DMS53 treated with DMSO at 0.1 percent for 48 hours (cell line): ENCODE data around the gene DCBLD2.

Experiments
- DNase-seq: peaks from one replicate; lab custom pipeline; 2025; ENCODE audit not compliant: unreplicated experiment; lab: John Stamatoyannopoulos, UW

DCBLD2 gene

GRCh38 chr3:98796334-98796733 is 105.2 kb downstream of the DCBLD2 start:
- no peak for DNase-seq

- no peak for DNase-seq
Observed at GRCh38 chr3:98793971-98794370, 107.5 kb downstream of the DCBLD2 start.

GRCh38 chr3:98791341-98792325 is 109.9 kb downstream of the DCBLD2 start:
- no peak for DNase-seq

- DNase-seq: no peak
Observed at GRCh38 chr3:98788651-98789050, 112.8 kb downstream of the DCBLD2 start.

DNA sequence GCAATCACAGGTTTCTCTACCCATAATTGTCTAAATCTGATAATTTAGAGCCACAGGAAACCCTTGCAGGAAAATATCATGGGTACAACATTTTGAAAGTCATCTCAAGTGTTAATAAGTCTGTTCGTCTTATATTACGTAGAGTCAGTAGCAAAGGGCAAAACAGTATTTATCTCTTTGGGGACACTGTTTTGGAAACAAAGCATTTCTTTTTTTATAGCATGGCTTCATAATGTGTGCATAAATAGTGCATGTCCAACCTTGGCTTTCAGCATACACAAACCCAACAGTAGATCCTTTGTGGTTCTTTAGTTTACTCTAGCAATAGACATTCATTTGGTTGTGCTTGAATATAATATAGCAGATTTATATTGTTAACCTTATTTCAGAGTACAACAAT is 114.3 kb downstream of the DCBLD2 start:
- no peak for DNase-seq

- no peak for DNase-seq
Observed at GRCh38 chr3:98786364-98787006, 115.0 kb downstream of the DCBLD2 start.

DNA sequence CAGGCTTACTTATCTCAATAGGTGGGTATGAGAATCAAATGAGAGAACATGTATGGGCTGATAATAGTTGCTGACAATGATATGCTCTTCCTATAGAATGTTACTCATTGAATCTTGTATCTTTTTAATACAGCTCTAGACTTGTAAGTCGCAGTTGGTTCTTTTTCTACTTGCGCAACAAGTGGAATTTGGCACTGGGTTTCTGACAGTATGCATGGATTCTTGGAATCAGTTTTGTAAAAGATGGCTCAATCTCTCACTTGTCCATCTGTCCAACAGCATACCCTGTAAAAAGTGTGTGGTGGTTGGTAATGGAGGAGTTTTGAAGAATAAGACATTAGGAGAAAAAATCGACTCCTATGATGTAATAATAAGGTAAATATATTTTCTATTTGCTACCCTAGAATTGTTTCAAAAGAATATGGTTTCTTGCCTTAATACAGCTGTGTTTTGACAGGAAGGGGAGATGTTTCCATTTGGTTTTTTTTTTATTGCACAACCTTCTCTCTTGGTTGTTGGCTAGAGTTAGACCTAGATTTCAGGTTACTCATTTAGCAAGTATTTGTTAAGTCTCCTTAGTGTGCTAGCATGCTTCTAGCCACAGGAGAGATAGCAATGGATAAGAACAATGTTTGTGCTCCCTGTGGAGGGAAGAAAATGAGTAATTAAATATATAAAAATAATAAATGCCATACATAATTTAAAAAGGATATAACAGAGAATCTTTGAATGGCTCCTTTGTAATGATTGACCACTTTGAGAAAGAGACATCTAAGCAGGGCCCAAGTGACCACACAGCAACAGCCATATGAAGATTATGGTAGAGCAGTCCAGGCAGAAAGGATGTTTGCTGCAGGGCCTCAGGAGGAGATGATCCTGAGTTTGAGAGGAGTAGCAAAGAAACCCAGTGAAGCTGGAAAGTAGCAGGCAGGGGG is 116.6 kb downstream of the DCBLD2 start:
- no peak for DNase-seq

DNA sequence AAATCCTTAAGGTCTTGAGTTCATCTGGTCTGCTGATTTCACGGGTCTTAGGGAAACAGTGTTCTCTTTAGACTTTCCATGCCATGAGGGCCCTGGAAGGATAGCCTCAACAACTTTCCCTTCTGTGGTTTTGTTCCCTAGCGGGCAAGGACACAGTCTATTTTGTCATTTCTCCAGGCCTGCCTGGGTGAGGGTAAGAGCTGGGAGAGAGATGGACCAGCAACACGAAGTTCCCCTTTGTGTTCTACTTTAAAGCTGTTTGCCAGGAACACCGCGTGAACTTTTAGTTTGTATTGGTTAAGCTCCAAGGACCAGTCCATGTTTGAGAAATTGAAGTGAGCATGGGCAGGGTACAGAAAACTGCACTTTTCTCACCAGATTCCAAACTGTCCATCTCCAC is 117.5 kb downstream of the DCBLD2 start:
- DNase-seq: no peak

DNA sequence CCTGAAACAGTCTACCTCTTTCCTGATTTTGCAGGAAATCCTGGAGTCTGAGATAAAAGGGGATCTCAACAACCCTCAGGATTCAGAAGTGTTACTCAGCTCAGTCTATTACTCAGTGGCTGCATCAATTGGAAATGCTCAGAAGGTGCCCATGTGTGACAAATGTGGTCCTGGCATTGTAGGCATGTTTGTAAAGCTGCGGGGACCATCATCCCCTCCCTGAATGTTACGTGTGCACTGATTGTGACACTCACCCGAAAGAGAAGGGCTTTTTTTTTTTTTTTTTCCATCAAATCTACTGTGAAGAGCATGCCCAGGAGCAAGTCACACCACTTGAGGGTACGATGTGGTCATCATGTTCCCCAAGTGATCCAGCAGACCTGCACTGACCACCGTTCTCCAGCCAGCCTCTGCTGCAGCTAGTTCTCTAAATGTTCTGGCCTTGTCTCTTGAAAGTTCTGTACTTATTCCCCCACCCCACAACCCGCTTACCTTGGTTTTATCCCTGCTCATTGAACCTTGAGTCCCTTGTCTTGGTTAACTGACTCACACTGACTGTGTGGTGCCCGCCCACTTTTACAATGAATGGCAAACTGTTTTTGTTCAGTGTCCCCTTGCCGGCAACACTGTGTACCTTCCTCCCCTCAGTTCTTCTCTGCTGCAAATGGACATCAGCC is 118.5 kb downstream of the DCBLD2 start:
- no peak for DNase-seq

- DNase-seq: no peak
Observed at GRCh38 chr3:98780343-98780742, 121.2 kb downstream of the DCBLD2 start.

- no peak for DNase-seq
Observed at GRCh38 chr3:98779541-98780335, 121.8 kb downstream of the DCBLD2 start.

- no peak for DNase-seq
Observed at GRCh38 chr3:98778852-98779413, 122.6 kb downstream of the DCBLD2 start.

DNA sequence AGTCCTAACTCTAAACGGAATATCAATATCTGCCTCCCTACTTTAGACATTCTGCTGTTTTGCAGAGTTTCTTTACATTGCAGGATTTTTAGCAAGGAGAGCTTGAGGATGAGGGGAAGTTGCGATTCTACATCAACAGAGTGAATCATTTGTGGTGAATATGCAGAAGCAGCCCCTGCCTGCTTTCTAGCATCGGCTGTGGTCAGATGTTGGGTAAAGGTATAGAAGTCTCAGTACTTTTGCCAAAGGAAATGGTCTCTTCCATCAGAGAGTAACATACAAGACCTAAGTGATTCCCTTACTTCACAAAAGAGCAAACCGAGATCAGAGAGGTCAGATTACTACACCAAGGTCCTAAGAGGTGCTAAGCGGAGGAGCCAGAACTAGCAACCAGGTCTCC is 123.1 kb downstream of the DCBLD2 start:
- DNase-seq: no peak

- no peak for DNase-seq
Observed at GRCh38 chr3:98777801-98778220, 123.7 kb downstream of the DCBLD2 start.

DNA sequence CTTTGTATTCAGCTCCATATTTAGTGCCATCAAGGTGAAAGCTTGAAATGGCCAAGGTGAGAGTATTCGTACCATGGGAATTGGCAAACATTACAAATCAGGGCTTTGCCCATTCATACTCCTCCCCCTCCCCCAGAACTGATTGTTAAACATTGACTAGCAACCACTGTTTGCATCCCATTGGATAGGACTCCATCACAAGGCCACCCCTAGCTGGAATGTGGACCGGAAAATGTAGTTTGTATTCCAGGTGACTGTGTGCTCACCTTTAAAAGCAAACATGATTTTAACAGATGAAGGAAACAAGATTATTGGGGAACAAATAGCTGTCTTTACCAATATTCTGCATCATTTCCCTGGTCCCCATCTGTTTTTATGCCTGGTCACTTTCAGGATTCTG is 124.2 kb downstream of the DCBLD2 start:
- no peak for DNase-seq

- no peak for DNase-seq
Observed at GRCh38 chr3:98776140-98776493, 125.4 kb downstream of the DCBLD2 start.

- no peak for DNase-seq
Observed at GRCh38 chr3:98775459-98776139, 125.9 kb downstream of the DCBLD2 start.

DNA sequence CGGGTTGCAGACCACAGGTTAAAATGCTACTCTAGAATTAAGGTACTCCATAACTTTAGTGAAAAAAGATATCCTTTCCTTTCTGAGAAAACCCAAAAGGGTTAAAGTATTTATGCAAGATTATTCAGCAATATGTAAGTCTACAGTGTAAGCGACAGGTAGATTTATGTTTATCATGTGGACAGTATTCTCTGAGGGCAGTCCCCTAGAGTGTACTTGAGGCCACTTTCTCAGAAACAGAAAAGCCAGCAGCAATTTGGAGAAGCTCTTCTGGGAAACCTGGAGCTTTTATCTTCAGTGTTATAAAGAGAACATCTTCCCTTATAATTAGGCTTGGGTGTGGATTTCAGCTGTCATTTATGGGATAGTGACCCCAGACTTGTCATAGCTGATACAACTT is 129.5 kb downstream of the DCBLD2 start:
- no peak for DNase-seq
